ENCODE results near the gene AMZ2. TPM values are rescaled to one million over a fixed set of nuclear protein-coding genes. Genes with fewer than 3 reads are reported as not detected.
A peak's percentile ranks its signal among the peaks of the same experiment; 100 is the strongest.
"Not testable (repeated sequence)": the region's sequence is repeated elsewhere in the genome, so short reads cannot be mapped to it uniquely, and the experiment has no call there.

The AMZ2 gene
- total RNA-seq, 1 experiment from 2014 or later: 88.3 TPM

- ChIA-PET POLR2A (ENCODE audit: unreplicated experiment) (no interaction called here), CTCF (no interaction called here)
- no peaks in the 10 kb centered on the region for H3K9me3 ChIP-seq (ENCODE audit: insufficient read depth, low read depth)
- no peaks in the 10 kb centered on the region for H3K36me3 ChIP-seq (ENCODE audit: low read depth)
- no TSS peak for BruUV-seq (replicated peaks)
- no peak overlapping the region for H3K27ac ChIP-seq
- intact Hi-C loops (cut with micrococcal nuclease; ENCODE audit: unreplicated experiment): no loop called here
- H3F3A ChIP-seq (ENCODE audit: insufficient read depth, low read depth): peaks cover 8% of the 10 kb centered on the region; the same call in 1 of the 2 replicates
- H4K20me1 ChIP-seq (ENCODE audit: insufficient read depth): no peaks in the 10 kb centered on the region
- DNase-seq: no peak
- no peaks in the 10 kb centered on the region for H3K9me2 ChIP-seq (ENCODE audit: insufficient read depth)
- no peaks in the 10 kb centered on the region for H3K27me3 ChIP-seq (ENCODE audit: insufficient read depth, low read depth)
- H3K79me2 ChIP-seq (ENCODE audit: low read depth): no peaks in the 10 kb centered on the region
- H3K4me3 ChIP-seq: no peak overlapping the region
- H3K4me2 ChIP-seq: peak overlapping the region; percentile 50
- TF ChIP-seq EZH2 (IDR thresholded peaks at IDR 0.05; ENCODE audit: low read depth): no peak
- no peak for TF ChIP-seq CTCF (conservative IDR thresholded peaks at IDR 0.05)
- peaks cover 18% of the 10 kb centered on the region for H3K4me1 ChIP-seq (replicated peaks; ENCODE audit: insufficient read depth)
- no peak overlapping the region for H2AFZ ChIP-seq
Measured at GRCh38 chr17:68229619-68230018, 18.2 kb upstream of the AMZ2 start.

- POLR2A ChIA-PET (ENCODE audit: unreplicated experiment); H3K27me3 ChIP-seq (ENCODE audit: insufficient read depth, low read depth); intact Hi-C loops (cut with micrococcal nuclease; ENCODE audit: unreplicated experiment); H3K36me3 ChIP-seq (ENCODE audit: low read depth); H2AFZ ChIP-seq; H4K20me1 ChIP-seq (ENCODE audit: insufficient read depth); H3K27ac ChIP-seq; H3F3A ChIP-seq (ENCODE audit: insufficient read depth, low read depth); BruUV-seq (replicated peaks); H3K79me2 ChIP-seq (ENCODE audit: low read depth); H3K9me2 ChIP-seq (ENCODE audit: insufficient read depth); H3K4me2 ChIP-seq; H3K4me3 ChIP-seq; H3K9me3 ChIP-seq (ENCODE audit: insufficient read depth, low read depth); CTCF ChIA-PET: not testable (repeated sequence)
- DNase-seq: peak in 1 of 2 experiments; percentile 57
- peaks cover 25% of the 10 kb centered on the region for H3K4me1 ChIP-seq (replicated peaks; ENCODE audit: insufficient read depth)
Measured at GRCh38 chr17:68231131-68231530, 16.7 kb upstream of the AMZ2 start.

GRCh38 chr17:68231541-68231940 lies 16.3 kb upstream of the AMZ2 start:
- intact Hi-C loops (cut with micrococcal nuclease; ENCODE audit: unreplicated experiment): no loop called here
- ChIA-PET CTCF (no interaction called here), POLR2A (ENCODE audit: unreplicated experiment) (no interaction called here)
- peaks cover 8% of the 10 kb centered on the region; the same call in 1 of the 2 replicates for H3F3A ChIP-seq (ENCODE audit: insufficient read depth, low read depth)
- H3K4me3 ChIP-seq: no peak overlapping the region
- peak overlapping the region; percentile 14; the same call in 1 of the 2 replicates for H3K4me2 ChIP-seq
- H3K27ac ChIP-seq: peak overlapping the region; percentile 49; the same call in 1 of the 2 replicates
- H3K36me3 ChIP-seq (ENCODE audit: low read depth): no peaks in the 10 kb centered on the region
- H3K9me2 ChIP-seq (ENCODE audit: insufficient read depth): no peaks in the 10 kb centered on the region
- DNase-seq: peak in 1 of 2 experiments; percentile 56
- H2AFZ ChIP-seq: no peak overlapping the region
- TF ChIP-seq CTCF (conservative IDR thresholded peaks at IDR 0.05) (no peak), EZH2 (IDR thresholded peaks at IDR 0.05; ENCODE audit: low read depth) (no peak)
- no TSS peak for BruUV-seq (replicated peaks)
- H3K4me1 ChIP-seq (replicated peaks; ENCODE audit: insufficient read depth): peaks cover 25% of the 10 kb centered on the region
- H3K79me2 ChIP-seq (ENCODE audit: low read depth): no peaks in the 10 kb centered on the region
- no peaks in the 10 kb centered on the region for H4K20me1 ChIP-seq (ENCODE audit: insufficient read depth)
- H3K27me3 ChIP-seq (ENCODE audit: insufficient read depth, low read depth): no peaks in the 10 kb centered on the region
- H3K9me3 ChIP-seq (ENCODE audit: insufficient read depth, low read depth): no peaks in the 10 kb centered on the region

- H3F3A ChIP-seq (ENCODE audit: insufficient read depth, low read depth); H3K36me3 ChIP-seq (ENCODE audit: low read depth); POLR2A ChIA-PET (ENCODE audit: unreplicated experiment); BruUV-seq (replicated peaks); H3K9me2 ChIP-seq (ENCODE audit: insufficient read depth); H3K27ac ChIP-seq; intact Hi-C loops (cut with micrococcal nuclease; ENCODE audit: unreplicated experiment); H3K79me2 ChIP-seq (ENCODE audit: low read depth); H3K4me3 ChIP-seq; H3K4me2 ChIP-seq; H3K27me3 ChIP-seq (ENCODE audit: insufficient read depth, low read depth); H3K9me3 ChIP-seq (ENCODE audit: insufficient read depth, low read depth); H4K20me1 ChIP-seq (ENCODE audit: insufficient read depth); DNase-seq; H2AFZ ChIP-seq: not testable (repeated sequence)
- H3K4me1 ChIP-seq (replicated peaks; ENCODE audit: insufficient read depth): peaks cover 25% of the 10 kb centered on the region
- CTCF ChIA-PET: interaction anchor here (0.6 kb wide), 1 partner anchor 225 kb away, joined by 5 read pairs; the partner anchor contains the start of gene WIPI1
Measured at GRCh38 chr17:68232741-68233140, 15.1 kb upstream of the AMZ2 start.

GRCh38 chr17:68234726-68235335 lies 13.0 kb upstream of the AMZ2 start:
- H3K9me2 ChIP-seq (ENCODE audit: insufficient read depth); H3F3A ChIP-seq (ENCODE audit: insufficient read depth, low read depth); H4K20me1 ChIP-seq (ENCODE audit: insufficient read depth); H3K9me3 ChIP-seq (ENCODE audit: insufficient read depth, low read depth); H3K36me3 ChIP-seq (ENCODE audit: low read depth); CTCF ChIA-PET; BruUV-seq (replicated peaks); intact Hi-C loops (cut with micrococcal nuclease; ENCODE audit: unreplicated experiment); H3K4me3 ChIP-seq; H3K79me2 ChIP-seq (ENCODE audit: low read depth); H3K27me3 ChIP-seq (ENCODE audit: insufficient read depth, low read depth); H2AFZ ChIP-seq: not testable (repeated sequence)
- Histone ChIP-seq H3K4me1 (replicated peaks; ENCODE audit: insufficient read depth) (peaks cover 18% of the 10 kb centered on the region), H3K4me2 (0 out of 2 replicates have a peak overlapping the region, but pooled peaks have one; percentile 6), H3K27ac (peak overlapping the region; percentile 68)
- POLR2A ChIA-PET (ENCODE audit: unreplicated experiment): interaction anchor here (0.6 kb wide), 1 partner anchor 49 kb away, joined by 5 read pairs; no protein-coding TSS in a partner anchor
- DNase-seq: peak; percentile 49 to 84

GRCh38 chr17:68235336-68235791 lies 12.5 kb upstream of the AMZ2 start:
- DNase-seq; H3F3A ChIP-seq (ENCODE audit: insufficient read depth, low read depth); H2AFZ ChIP-seq; H3K9me3 ChIP-seq (ENCODE audit: insufficient read depth, low read depth); POLR2A ChIA-PET (ENCODE audit: unreplicated experiment); H3K79me2 ChIP-seq (ENCODE audit: low read depth); H3K27me3 ChIP-seq (ENCODE audit: insufficient read depth, low read depth); H3K9me2 ChIP-seq (ENCODE audit: insufficient read depth); H3K36me3 ChIP-seq (ENCODE audit: low read depth); CTCF ChIA-PET; H4K20me1 ChIP-seq (ENCODE audit: insufficient read depth); intact Hi-C loops (cut with micrococcal nuclease; ENCODE audit: unreplicated experiment); H3K4me3 ChIP-seq: not testable (repeated sequence)
- BruUV-seq (replicated peaks): TSS peak; percentile 52
- H3K4me2 ChIP-seq: 0 out of 2 replicates have a peak overlapping the region, but pooled peaks have one; percentile 6
- H3K4me1 ChIP-seq (replicated peaks; ENCODE audit: insufficient read depth): peaks cover 18% of the 10 kb centered on the region
- peak overlapping the region; percentile 68 for H3K27ac ChIP-seq
